Measurements from ENCODE around the gene KCND3. TPM values are rescaled to one million over a fixed set of nuclear protein-coding genes. Genes with fewer than 3 reads are reported as not detected.
A peak's percentile ranks its signal among the peaks of the same experiment; 100 is the strongest.

The KCND3 gene
- total RNA-seq, 1 donor from 2014 or later = 0.31 TPM

DNA sequence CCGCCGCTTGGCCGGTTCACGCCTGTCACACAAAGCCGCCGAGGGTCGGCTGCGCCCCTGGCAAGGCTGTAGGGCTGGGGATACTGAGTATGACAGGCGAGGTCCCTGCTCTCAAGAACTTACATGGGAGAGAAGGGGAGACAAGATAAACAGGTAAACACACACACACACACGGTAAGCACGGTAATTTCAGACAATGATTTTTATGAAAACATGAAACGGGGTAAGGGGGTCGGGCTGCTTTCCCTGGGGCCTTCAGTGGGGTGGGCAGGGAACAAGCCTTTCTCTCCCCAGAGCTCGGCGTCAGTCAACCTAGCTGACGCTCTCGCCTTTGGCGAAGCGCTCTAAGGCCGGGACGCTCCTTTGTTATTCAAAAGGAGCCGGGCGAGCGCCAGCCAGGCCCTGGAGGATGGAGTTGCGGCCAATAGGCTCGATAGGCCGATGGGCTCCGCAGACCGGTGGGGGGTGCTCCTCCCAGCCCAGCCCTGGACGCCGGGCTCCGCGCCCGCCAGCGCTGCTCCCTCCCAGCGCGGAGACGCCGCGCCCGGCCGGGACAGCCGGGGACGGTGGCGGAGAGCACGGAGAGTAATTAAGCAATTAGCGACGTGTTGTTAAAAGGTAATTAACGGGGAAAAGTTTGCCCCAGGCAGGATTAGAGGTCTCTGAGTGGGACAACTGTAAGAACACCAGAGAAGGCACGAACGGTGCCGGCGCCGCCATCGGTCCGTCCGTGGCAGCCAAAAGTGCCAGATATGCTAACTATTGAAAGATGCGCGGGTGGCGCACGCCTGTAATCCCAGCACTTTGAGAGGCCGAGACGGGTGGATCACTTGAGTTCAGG lies 249.3 kb downstream of the KCND3 start:
- Mint-ChIP-seq H3K27me3 (ENCODE audit: low read depth) (peaks cover 56% of the 10 kb centered on the region), H3K27ac (peak overlapping the region; percentile 78), H3K4me3 (peak overlapping the region; percentile 74), H3K4me1 (peaks cover 17% of the 10 kb centered on the region), H3K9me3 (no peaks in the 10 kb centered on the region), H3K36me3 (no peaks in the 10 kb centered on the region)
- TF ChIP-seq CTCF (IDR thresholded peaks at IDR 0.05; ENCODE audit: unreplicated experiment) = no peak
- DNase-seq (ENCODE audit: low spot score in 2 of 2, unreplicated experiment in 2 of 2) = peak in 1 of 2 experiments; percentile 51

- peak; percentile 42 to 64 for DNase-seq (ENCODE audit: low spot score in 2 of 2, unreplicated experiment in 2 of 2)
- TF ChIP-seq CTCF (IDR thresholded peaks at IDR 0.05; ENCODE audit: unreplicated experiment) = no peak
- peak within 1 kb of the TSS; percentile 78 for H3K27ac Mint-ChIP-seq
- peak within 1 kb of the TSS; percentile 74 for H3K4me3 Mint-ChIP-seq
- H3K4me1 Mint-ChIP-seq = peaks cover 17% of the 10 kb centered on the region
- H3K36me3 Mint-ChIP-seq = no peaks in the 10 kb centered on the region
- H3K27me3 Mint-ChIP-seq (ENCODE audit: low read depth) = peaks cover 52% of the 10 kb centered on the region
- H3K9me3 Mint-ChIP-seq = no peaks in the 10 kb centered on the region
Measured at GRCh38 chr1:111739194-111739924, 250.1 kb downstream of the KCND3 start, which contains the start of gene INKA2. Gene INKA2 (minus strand): TSS chr1:111739395. CDS start chr1:111739242, 153 bp downstream.

DNA sequence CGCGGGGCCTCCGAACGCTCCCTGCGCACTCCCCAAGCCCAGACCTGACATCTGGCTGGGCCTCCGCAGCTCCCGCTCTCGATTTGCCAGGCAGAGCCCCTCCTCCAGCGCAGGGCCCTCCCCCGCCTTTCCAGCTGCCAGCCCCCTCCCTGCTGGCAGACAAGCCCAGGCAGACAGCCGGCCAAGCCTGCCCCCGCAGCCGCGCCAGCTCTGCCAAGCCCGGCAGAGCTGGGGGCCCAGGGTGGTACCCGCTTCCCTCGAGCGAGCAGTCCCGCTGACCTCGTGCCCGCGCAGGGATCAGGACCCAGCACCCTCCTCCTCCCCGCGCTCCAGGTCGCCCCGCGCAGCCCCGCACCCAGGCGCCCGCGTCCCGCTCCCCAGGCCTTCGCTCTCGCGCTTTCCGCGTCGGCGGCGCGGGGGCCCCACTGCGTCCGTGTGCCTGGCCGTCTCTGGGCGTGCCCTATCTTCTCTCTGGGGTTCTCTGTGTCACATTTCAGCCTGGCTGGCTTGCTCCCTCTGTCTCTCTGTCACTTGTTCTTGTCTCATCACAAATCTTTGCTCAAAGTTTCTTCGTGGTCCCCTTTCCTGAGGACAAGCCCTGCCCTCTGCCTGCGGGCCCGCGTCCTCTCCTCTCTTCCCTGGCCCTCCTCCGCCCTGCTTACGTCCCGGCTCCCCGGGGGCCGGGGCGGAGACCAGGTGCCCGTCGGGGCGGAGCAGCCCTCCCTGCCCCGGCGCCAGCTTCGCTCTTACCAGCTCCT lies 250.9 kb downstream of the KCND3 start:
- Mint-ChIP-seq H3K27ac (no peak overlapping the region), H3K9me3 (no peaks in the 10 kb centered on the region), H3K27me3 (ENCODE audit: low read depth) (peaks cover 46% of the 10 kb centered on the region), H3K36me3 (no peaks in the 10 kb centered on the region), H3K4me3 (peak overlapping the region; percentile 74), H3K4me1 (peaks cover 17% of the 10 kb centered on the region)
- no peak for TF ChIP-seq CTCF (IDR thresholded peaks at IDR 0.05; ENCODE audit: unreplicated experiment)
- DNase-seq (ENCODE audit: low spot score in 2 of 2, unreplicated experiment in 2 of 2) = no peak

GRCh38 chr1:111738133-111738435 lies 251.4 kb downstream of the KCND3 start:
- Mint-ChIP-seq H3K27ac (no peak overlapping the region), H3K4me1 (peaks cover 17% of the 10 kb centered on the region)

More at GRCh38 chr1:111738133-111738435, 251.4 kb downstream of the KCND3 start:
- H3K4me3 Mint-ChIP-seq = peak overlapping the region; percentile 74
- DNase-seq (ENCODE audit: low spot score in 2 of 2, unreplicated experiment in 2 of 2) = no peak
- H3K27me3 Mint-ChIP-seq (ENCODE audit: low read depth) = peaks cover 44% of the 10 kb centered on the region
- no peaks in the 10 kb centered on the region for H3K36me3 Mint-ChIP-seq
- H3K9me3 Mint-ChIP-seq = no peaks in the 10 kb centered on the region
- TF ChIP-seq CTCF (IDR thresholded peaks at IDR 0.05; ENCODE audit: unreplicated experiment) = no peak
